Measurements from ENCODE around the gene R3HCC1L.

- no peak for TF ChIP-seq CTCF (IDR thresholded peaks at IDR 0.05)
- no peak for TF ChIP-seq POLR2A (IDR thresholded peaks at IDR 0.05)
These were observed 131.2 kb downstream of the R3HCC1L start for GRCh38 chr10:98265403-98266378.

Data from lower leg skin (tissue), 3 donors.